Measurements from ENCODE around the gene TRAPPC10. TPM values are rescaled to one million over a fixed set of nuclear protein-coding genes. Genes with fewer than 3 reads are reported as not detected.

Gene TRAPPC10
- polyA plus RNA-seq, 1 of the 3 experiments (the other 2 are of a cell fraction): 17.5 TPM

DNA sequence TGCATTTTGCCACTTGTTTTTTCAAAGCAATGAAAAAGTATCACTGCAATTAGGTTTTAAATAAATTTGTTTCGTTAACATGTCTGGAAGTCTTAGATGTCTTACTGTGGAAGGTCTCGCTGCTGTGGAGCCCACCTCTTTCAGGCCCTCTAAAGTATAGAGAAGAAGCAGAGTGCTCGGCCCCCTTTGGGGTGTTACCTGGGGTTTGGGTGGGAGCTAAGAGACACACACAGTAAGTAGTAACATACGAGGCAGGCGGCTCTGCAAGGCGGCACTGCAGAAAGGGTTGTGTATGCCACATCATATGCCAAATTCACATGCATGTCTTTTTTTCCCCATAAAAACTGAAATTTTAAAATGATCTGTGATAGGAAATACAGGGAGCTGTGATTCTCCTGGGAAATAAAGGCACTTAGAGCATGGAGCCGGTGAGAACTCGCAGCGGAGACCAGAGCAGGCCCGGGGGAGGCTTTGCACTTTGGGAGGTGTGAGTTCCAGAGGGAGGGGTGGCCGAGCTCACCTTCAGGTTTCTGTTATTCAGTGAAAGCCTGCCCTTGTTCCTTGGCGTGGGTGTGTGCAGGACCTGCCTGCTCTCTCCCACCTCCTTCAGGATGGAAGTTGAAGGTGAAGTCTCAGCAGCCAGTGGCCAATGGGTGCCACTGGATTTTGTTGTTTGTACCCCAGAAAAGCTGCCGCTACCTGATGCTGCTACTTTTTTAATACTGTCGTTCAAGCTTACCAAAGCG lies 59.4 kb downstream of the TRAPPC10 start:
- POLR2A ChIA-PET: interaction anchor here (0.6 kb wide), 1 partner anchor 9 kb away, joined by 3 read pairs; no protein-coding TSS in a partner anchor
- TF ChIP-seq YY1 (IDR thresholded peaks at IDR 0.05; ENCODE audit: low read depth) (no peak), FOXJ3 (CRISPR knock-in tag; IDR thresholded peaks at IDR 0.05) (no peak), NRF1 (IDR thresholded peaks at IDR 0.05; ENCODE audit: low read depth, low read length) (no peak), SMC3 (IDR thresholded peaks at IDR 0.05; ENCODE audit: low read depth, low read length) (no peak), MEF2A (IDR thresholded peaks at IDR 0.05; ENCODE audit: borderline replicate concordance, low read depth) (no peak), POLR2AphosphoS5 (IDR thresholded peaks at IDR 0.05; ENCODE audit: low read depth, low read length) (no peak), GABPA (IDR thresholded peaks at IDR 0.05; ENCODE audit: low read depth) (no peak), RFX5 (IDR thresholded peaks at IDR 0.05; ENCODE audit: low read length) (no peak)
- TF ChIP-seq, protein P1, sequence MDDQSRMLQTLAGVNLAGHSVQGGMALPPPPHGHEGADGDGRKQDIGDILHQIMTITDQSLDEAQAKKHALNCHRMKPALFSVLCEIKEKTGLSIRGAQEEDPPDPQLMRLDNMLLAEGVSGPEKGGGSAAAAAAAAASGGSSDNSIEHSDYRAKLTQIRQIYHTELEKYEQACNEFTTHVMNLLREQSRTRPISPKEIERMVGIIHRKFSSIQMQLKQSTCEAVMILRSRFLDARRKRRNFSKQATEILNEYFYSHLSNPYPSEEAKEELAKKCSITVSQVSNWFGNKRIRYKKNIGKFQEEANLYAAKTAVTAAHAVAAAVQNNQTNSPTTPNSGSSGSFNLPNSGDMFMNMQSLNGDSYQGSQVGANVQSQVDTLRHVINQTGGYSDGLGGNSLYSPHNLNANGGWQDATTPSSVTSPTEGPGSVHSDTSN (IDR thresholded peaks at IDR 0.05): no peak
- TF ChIP-seq, protein P2, sequence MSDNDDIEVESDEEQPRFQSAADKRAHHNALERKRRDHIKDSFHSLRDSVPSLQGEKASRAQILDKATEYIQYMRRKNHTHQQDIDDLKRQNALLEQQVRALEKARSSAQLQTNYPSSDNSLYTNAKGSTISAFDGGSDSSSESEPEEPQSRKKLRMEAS (IDR thresholded peaks at IDR 0.05; ENCODE audit: low read depth): no peak
- TF ChIP-seq, protein P3, sequence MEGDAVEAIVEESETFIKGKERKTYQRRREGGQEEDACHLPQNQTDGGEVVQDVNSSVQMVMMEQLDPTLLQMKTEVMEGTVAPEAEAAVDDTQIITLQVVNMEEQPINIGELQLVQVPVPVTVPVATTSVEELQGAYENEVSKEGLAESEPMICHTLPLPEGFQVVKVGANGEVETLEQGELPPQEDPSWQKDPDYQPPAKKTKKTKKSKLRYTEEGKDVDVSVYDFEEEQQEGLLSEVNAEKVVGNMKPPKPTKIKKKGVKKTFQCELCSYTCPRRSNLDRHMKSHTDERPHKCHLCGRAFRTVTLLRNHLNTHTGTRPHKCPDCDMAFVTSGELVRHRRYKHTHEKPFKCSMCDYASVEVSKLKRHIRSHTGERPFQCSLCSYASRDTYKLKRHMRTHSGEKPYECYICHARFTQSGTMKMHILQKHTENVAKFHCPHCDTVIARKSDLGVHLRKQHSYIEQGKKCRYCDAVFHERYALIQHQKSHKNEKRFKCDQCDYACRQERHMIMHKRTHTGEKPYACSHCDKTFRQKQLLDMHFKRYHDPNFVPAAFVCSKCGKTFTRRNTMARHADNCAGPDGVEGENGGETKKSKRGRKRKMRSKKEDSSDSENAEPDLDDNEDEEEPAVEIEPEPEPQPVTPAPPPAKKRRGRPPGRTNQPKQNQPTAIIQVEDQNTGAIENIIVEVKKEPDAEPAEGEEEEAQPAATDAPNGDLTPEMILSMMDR (IDR thresholded peaks at IDR 0.05): no peak
- TF ChIP-seq, protein P4, sequence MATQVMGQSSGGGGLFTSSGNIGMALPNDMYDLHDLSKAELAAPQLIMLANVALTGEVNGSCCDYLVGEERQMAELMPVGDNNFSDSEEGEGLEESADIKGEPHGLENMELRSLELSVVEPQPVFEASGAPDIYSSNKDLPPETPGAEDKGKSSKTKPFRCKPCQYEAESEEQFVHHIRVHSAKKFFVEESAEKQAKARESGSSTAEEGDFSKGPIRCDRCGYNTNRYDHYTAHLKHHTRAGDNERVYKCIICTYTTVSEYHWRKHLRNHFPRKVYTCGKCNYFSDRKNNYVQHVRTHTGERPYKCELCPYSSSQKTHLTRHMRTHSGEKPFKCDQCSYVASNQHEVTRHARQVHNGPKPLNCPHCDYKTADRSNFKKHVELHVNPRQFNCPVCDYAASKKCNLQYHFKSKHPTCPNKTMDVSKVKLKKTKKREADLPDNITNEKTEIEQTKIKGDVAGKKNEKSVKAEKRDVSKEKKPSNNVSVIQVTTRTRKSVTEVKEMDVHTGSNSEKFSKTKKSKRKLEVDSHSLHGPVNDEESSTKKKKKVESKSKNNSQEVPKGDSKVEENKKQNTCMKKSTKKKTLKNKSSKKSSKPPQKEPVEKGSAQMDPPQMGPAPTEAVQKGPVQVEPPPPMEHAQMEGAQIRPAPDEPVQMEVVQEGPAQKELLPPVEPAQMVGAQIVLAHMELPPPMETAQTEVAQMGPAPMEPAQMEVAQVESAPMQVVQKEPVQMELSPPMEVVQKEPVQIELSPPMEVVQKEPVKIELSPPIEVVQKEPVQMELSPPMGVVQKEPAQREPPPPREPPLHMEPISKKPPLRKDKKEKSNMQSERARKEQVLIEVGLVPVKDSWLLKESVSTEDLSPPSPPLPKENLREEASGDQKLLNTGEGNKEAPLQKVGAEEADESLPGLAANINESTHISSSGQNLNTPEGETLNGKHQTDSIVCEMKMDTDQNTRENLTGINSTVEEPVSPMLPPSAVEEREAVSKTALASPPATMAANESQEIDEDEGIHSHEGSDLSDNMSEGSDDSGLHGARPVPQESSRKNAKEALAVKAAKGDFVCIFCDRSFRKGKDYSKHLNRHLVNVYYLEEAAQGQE (IDR thresholded peaks at IDR 0.05; ENCODE audit: low read depth, low read length): no peak
- TF ChIP-seq, protein P5, sequence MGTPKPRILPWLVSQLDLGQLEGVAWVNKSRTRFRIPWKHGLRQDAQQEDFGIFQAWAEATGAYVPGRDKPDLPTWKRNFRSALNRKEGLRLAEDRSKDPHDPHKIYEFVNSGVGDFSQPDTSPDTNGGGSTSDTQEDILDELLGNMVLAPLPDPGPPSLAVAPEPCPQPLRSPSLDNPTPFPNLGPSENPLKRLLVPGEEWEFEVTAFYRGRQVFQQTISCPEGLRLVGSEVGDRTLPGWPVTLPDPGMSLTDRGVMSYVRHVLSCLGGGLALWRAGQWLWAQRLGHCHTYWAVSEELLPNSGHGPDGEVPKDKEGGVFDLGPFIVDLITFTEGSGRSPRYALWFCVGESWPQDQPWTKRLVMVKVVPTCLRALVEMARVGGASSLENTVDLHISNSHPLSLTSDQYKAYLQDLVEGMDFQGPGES (IDR thresholded peaks at IDR 0.05; ENCODE audit: low read depth, low read length): no peak
- Histone ChIP-seq H3K36me3 (replicated peaks in 1 of 2; ENCODE audit: control insufficient read depth in 1 of 2, insufficient read depth in 2 of 2, low read length in 1 of 2) (peaks cover 20 to 53% of the 10 kb centered on the region in 2 experiments), H3K79me2 (ENCODE audit: insufficient read depth) (peaks cover 53% of the 10 kb centered on the region), H3K27me3 (ENCODE audit: insufficient read depth) (no peaks in the 10 kb centered on the region), H3F3A (replicated peaks; ENCODE audit: insufficient read depth) (peaks cover 3% of the 10 kb centered on the region), H3K27ac (ENCODE audit: low read depth in 2 of 2, low read length in 1 of 2) (no peak overlapping the region), H3K4me3 (ENCODE audit: low read depth in 2 of 2, low read length in 1 of 2) (no peak overlapping the region), H4K20me1 (ENCODE audit: insufficient read depth) (peaks cover 8% of the 10 kb centered on the region), H3K4me2 (no peak overlapping the region), H2AFZ (ENCODE audit: low read depth) (no peak overlapping the region), H3K9me3 (no peaks in the 10 kb centered on the region), H3K4me1 (ENCODE audit: control insufficient read depth in 1 of 2, insufficient read depth in 2 of 2, low read depth in 1 of 2, low read length in 1 of 2) (no peaks in the 10 kb centered on the region; a peak in 1 of 4 replicates), H3K9me2 (no peaks in the 10 kb centered on the region), H3K9ac (no peak overlapping the region)
- no peak for DNase-seq
- 91% methylated on average over 14 of the region's 15 CpGs for WGBS (ENCODE audit: low lambda C conversion rate)
- CTCF ChIA-PET: interaction anchor here (2.1 kb wide), 1 partner anchor 12 kb away, joined by 5 read pairs; no protein-coding TSS in a partner anchor
